ENCODE results near the gene TANC1.

GRCh38 chr2:159281002-159281401 is 312.6 kb downstream of the TANC1 start:
- no peak for TF ChIP-seq CTCF (IDR thresholded peaks at IDR 0.05; ENCODE audit: insufficient read depth, low read depth, low read length)
- no peak for TF ChIP-seq EZH2 (IDR thresholded peaks at IDR 0.05; ENCODE audit: insufficient read depth, low read length)

Data from astrocyte (in vitro differentiated cells and primary cell).